HG03342 (cell line): ENCODE data around the gene PCLO.
"Not testable (repeated sequence)": the region's sequence is repeated elsewhere in the genome, so short reads cannot be mapped to it uniquely, and the experiment has no call there.

Experiments
- ATAC-seq: cut with Tn5 transposase; IDR thresholded peaks from one replicate; pipeline ENCODE4 v1.9.1; 2021; ENCODE audit warnings: mild to moderate bottlenecking, moderate library complexity; ENCODE audit not compliant: unreplicated experiment

Gene PCLO

DNA sequence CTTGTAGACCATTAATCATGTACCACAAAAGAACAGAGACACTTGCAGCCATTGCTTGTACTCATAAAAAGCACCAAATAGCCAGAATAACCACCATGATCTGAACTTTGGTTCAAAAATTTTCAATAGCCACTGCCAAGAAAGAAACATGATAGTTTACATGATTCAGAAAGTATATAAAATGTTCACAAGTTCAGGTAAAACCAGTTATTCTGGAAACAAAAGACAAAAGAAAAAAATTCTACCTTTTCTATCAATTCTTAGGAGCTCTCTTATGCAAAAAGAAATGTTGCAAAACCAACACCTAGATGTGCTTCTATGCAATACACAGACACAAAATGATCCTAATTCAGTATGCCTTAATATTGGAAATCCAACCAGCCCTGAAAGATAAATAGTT, 108.7 kb downstream of the PCLO start:
- no peak for ATAC-seq

DNA sequence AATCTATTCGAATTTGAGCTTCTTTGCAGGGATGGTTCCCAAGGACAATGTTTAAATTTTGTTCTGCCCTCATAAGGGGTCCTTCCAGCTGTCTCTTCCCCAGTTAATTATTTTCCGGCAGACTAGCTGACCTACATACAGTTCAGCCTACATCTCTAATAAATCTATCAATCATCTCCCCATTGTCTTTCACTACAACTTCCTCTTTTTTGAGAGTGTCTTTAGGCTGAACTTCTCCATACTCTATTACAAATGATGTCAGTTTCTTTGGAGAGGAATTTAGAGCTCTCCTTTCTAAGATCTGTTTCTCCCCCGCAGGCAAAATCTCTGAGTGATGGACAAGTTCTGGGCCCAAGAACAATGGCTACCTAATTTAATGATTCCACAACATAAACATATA, 122.2 kb downstream of the PCLO start:
- no peak for ATAC-seq

DNA sequence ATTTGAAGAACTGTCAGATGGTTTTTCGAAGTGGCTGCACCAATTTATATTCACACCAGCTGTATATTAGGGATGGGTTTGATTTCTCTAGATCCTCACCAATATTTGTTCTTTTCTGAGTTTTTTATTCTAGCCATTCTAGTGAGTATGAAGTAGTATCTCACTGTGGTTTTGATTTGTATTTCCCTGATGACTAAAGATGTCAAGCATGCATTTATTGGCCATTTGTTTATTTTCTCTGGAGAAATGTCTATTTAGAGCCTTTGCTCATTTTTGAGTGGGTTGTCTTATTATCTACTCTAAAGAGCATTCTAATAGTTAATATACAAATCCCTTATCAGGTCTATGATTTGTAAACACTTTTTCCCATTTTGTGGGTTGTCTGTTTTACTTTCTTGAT, 123.9 kb downstream of the PCLO start:
- ATAC-seq: no peak

DNA sequence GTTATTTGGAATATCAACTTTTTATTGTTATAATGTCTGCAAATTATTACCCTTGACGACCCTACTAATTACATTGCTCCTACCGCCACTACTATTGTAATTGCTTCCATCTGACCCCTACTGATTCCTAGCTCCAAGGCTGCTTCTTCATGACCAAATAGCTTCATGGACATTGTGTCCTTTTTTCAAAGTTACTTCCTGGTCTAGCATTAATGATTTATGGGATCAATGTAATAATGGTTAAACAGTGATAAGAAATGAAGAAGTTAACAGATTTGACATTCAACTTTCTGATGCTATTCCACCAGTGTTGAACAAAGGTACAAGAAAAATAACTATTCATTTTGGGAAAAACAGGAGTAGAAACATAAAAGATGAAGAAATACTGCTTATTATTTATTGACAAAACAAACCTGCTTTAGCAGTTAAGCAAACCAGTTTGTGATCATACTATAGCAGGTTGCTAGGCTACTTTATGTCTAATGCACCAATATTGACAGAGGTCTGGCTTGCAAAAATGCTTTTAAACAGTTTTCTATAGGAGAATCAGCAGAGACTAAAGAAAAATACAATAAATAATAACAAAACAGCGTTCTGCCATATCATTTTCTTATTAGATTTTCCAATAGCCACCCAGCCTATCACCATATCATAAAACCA, 125.8 kb downstream of the PCLO start:
- no peak for ATAC-seq

DNA sequence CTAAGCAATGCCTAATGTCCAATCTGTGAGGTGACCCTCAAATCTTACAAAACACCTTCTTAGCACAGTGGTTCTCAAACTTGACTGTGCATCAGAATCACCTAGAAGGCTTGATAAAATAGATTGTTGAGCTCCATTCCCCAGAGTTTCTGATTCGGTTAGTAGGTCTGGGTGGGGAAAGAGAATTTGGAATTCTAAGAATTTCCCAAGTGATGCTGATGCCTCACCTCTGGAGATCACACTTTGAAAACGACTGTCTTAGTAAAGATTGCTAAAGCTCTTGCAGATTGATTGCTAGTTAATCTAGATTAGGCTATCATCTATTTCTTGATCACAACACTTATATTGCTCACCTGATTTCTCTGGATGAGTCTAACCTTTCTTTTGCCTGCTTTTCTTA, 126.6 kb downstream of the PCLO start:
- no peak for ATAC-seq

DNA sequence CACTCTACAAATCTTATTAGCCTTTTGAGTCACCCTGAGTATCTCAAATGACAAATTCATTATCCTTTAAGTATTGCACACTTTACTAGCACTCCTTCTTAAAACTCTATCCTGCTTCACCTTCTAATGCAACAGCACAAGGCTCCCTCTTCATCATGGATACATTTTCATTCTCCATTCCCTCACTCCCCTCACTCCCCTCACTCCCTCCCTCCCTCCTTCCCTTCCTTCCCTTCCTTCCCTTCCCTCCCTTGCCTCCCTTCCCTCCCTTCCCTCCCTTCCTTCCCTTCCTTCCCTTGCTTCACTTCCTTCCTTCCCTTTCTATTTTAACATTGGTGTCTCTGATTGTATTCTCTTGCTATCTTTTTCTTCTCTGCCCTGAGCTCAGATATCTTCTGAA, 130.5 kb downstream of the PCLO start:
- no peak for ATAC-seq

GRCh38 chr7:83023817-83024665, 138.6 kb downstream of the PCLO start:
- ATAC-seq: not testable (repeated sequence)

DNA sequence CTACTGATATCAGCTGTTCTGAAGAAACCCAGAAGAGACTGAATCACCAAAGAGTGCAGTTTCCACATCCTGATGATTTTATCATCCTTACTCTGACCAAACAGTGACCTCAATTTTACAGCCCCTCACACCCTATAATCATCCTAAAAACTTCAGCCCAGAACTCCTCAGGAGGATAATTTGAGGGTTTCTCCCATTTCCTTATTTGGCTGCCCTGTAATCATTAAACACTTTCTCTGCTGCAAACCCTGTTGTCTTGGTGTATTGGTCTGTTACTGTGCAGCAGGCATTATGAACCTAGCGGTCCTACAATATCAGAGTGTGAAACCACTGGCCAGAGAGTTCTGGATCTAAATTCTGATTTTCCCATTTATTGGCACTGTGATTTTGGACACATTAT, 141.7 kb downstream of the PCLO start:
- ATAC-seq: no peak

DNA sequence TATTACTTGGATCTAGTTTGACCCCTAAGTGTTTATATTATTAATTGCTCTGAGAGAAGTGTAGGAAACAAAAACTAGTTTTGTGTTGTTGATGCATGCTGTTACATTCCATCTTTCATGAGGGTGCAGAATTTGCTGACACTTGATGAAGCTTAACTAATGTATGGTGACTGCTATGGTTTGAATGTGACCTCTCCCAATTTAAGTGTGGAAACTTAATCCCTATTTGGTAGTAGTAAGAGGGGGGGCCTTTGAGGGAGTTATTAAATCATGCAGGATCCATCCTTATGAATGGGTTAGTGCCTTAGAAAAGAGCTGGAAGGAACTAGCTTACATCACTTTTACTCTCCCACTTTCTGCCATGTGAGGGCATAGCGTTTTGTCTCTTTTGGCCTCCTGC, 142.5 kb downstream of the PCLO start:
- no peak for ATAC-seq

GRCh38 chr7:83015916-83016315, 146.8 kb downstream of the PCLO start:
- no peak for ATAC-seq

- no peak for ATAC-seq
Measured at GRCh38 chr7:83014546-83014945, 148.1 kb downstream of the PCLO start.

DNA sequence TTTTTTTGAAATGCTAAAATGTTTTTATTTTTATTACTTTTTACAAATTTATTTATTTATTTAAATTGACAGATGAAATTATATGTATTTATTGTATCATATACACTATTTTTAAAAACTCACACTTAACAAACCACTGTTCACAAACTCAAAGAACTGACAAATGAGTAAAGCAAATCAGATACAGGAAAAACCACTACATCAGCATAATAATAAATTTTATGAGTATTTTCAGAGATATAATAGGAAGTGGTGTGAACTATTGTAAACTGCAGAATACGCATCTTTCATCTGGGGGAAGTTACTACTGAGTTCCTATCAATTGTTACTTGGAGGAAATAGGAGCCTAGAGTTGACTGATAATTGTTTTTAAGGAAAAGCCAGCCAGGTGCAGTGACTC, 150.7 kb downstream of the PCLO start:
- no peak for ATAC-seq

GRCh38 chr7:83005410-83005809, 157.3 kb downstream of the PCLO start:
- no peak for ATAC-seq

DNA sequence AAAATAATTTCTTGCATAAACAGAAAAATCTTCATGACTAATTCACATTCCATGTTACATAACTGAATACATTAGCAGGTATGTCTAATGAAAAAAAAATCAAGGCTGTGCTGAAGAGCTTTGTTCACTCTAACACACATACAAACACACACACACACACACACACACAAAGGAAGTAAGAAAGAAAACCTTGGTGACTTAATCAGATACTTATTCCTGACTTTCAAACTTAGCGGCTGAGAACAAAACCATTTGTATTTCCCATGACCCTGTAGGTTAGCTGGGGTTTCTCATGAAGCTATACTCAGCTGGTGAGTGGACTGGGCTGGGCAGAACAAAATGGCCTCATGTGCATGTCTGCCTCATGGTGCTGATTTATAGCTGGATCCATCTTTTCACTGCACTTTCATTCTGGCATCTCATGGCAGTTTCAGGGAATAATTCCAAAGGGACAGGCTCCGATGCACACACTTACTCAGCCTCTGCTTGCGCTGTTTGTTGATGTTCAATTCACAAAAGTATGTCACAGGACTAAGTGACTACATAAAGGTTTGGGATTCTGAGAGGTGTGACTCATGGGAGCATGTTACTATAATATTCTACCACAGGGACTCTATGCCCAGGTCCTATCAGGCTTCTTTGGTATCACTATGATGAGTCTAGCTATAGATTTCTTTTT, 161.2 kb downstream of the PCLO start:
- ATAC-seq: no peak

- ATAC-seq: no peak
Measured at GRCh38 chr7:82998436-82998835, 164.2 kb downstream of the PCLO start.

DNA sequence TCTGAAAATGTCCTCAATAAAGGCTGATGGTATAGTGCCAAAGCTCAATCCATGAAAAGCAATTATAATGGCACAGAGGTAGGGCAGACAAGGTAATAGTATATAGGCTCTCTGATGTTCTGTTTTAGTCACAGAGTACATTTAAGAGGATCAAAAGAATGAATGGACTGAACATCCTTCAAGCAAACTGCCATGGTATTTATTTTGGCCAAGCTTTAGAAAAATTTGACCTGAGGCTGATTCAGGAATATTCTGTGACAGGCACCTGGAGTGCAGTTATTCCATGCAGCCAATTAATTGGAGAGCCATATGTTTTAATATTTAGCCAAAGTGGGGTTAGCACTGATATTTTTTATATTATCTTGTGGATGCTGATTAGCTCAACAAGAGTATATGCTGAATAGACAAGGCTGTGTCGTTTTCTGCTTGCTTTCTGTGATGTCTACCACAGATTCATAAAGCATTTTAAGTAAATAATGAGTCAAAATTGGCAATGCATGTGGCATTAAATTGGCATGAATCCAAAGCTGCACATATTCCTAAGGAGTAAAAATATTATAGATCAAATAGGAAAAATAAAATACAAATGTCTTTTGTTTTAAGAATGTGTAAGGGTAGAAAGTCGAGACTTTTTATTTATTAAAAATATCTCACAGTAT, 177.4 kb downstream of the PCLO start:
- no peak for ATAC-seq

DNA sequence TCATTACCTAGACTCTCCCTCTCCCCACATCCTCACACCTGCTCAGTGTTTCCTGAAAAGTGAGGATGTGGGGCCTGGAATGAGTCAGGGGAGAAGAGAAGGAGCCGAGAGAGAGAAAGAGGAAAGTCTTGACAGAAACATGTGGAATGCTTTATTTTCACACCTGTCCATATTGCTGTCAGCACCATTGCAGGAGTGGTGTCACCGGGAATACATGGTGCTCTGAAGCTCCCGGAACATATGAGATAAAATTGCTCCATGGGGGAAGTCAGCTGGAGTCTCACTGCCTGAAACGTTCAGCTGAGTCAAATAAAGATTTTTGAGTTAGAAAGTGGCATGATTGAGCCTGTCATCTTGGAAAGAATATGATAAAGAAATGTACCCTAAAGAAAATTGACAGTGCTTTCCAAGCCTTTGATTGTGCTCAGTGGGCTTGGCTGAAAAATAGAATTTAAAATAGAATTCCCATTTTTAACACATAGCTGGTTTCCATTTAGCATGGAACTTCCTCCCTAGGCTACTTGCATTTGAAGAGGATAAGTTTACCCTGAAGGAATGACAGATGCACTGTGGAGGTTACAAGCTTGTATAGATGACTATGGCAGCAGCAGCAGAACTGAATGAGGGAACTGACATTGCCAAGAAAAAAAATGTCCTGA, 182.4 kb downstream of the PCLO start:
- ATAC-seq: no peak

GRCh38 chr7:82975811-82976468, 186.7 kb downstream of the PCLO start:
- ATAC-seq: no peak

GRCh38 chr7:82972135-82972534, 190.5 kb downstream of the PCLO start:
- no peak for ATAC-seq
